SU-DHL-6 (cell line): ENCODE measurements around the gene HBA1.

Experiments used
- EZH2phosphoT487 ChIP-seq: fragments of 200-600 bp; sonication (generic), shearing (Covaris generic); conservative IDR thresholded peaks from 2 replicates; pipeline ENCODE4 v1.6.1; 2018; ENCODE audit warnings: mild to moderate bottlenecking, antibody characterized with exemption, low read length, moderate library complexity, mixed read lengths
- TF ChIP-seq, protein P1 (sequence below): fragments of 200-600 bp; sonication (generic); IDR thresholded peaks from one replicate; pipeline ENCODE4 v1.5.1; 2017; ENCODE audit warnings: antibody characterized with exemption, mild to moderate bottlenecking, low read length, moderate library complexity; ENCODE audit not compliant: insufficient read depth, poor library complexity, severe bottlenecking

DNA sequence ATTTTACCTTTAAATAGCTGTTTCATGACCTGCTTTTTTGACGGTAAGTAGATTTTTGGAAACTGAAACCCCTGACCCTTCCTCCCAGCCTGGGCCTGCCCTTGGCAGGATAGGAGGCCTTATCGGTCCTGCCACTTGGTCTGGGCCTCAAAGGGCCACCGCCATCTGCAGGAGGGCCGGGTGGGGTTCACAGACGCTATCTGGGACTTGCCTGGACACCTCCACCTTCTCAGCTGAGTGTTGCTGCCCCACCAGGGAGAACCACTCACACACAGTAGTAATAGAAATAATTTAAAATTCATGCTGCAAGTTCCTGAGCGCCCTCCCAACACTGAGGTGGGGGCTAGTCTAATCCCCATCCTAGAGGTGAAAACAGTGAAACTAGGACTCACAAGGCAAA, 33.4 kb upstream of the HBA1 start:
- TF ChIP-seq, protein P1, sequence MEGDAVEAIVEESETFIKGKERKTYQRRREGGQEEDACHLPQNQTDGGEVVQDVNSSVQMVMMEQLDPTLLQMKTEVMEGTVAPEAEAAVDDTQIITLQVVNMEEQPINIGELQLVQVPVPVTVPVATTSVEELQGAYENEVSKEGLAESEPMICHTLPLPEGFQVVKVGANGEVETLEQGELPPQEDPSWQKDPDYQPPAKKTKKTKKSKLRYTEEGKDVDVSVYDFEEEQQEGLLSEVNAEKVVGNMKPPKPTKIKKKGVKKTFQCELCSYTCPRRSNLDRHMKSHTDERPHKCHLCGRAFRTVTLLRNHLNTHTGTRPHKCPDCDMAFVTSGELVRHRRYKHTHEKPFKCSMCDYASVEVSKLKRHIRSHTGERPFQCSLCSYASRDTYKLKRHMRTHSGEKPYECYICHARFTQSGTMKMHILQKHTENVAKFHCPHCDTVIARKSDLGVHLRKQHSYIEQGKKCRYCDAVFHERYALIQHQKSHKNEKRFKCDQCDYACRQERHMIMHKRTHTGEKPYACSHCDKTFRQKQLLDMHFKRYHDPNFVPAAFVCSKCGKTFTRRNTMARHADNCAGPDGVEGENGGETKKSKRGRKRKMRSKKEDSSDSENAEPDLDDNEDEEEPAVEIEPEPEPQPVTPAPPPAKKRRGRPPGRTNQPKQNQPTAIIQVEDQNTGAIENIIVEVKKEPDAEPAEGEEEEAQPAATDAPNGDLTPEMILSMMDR = no peak
- TF ChIP-seq EZH2phosphoT487 = no peak
